ENCODE data around the gene KCTD17.

GRCh38 chr22:37051391-37052385 lies at the start of gene KCTD17:
- no peak for TF ChIP-seq CTCF (conservative IDR thresholded peaks at IDR 0.05)
- no peak for TF ChIP-seq EZH2 (IDR thresholded peaks at IDR 0.05; ENCODE audit: low read depth)

Measured in PC-9 (cell line).